Ureter (tissue), 1 donor: Measurements from ENCODE around the gene SBF2. TPM values are rescaled to one million over a fixed set of nuclear protein-coding genes. Genes with fewer than 3 reads are reported as not detected.
"Not testable (repeated sequence)": the region's sequence is repeated elsewhere in the genome, so short reads cannot be mapped to it uniquely, and the experiment has no call there.

ENCODE experiments used
- DNase-seq: peaks from one replicate; pipeline ENCODE4 v3.0.0-alpha.2; 2020; ENCODE audit warnings: low spot score
- total RNA-seq: library from RNA; stranded (reverse); gene quantifications from one replicate; pipeline ENCODE4 v1.2.4, GENCODE V29; 2023
- donor health status: DM: yes; HTN: yes; CAD: no.

The SBF2 gene
- total RNA-seq, 1 donor from 2014 or later, result 90.7 TPM

- no peak for DNase-seq
Measured at GRCh38 chr11:9752091-9752490, 541.9 kb downstream of the SBF2 start.

GRCh38 chr11:9750551-9750950 is 543.5 kb downstream of the SBF2 start:
- no peak for DNase-seq

- DNase-seq, result no peak
Measured at GRCh38 chr11:9748361-9748970, 545.6 kb downstream of the SBF2 start.

GRCh38 chr11:9747828-9748227 is 546.2 kb downstream of the SBF2 start:
- DNase-seq, result no peak

- DNase-seq, result no peak
Measured at GRCh38 chr11:9747229-9747628, 546.8 kb downstream of the SBF2 start.

- DNase-seq, result no peak
Measured at GRCh38 chr11:9745411-9746211, 548.4 kb downstream of the SBF2 start.

GRCh38 chr11:9743512-9743911 is 550.5 kb downstream of the SBF2 start:
- DNase-seq, result not testable (repeated sequence)

GRCh38 chr11:9741260-9741659 is 552.8 kb downstream of the SBF2 start:
- no peak for DNase-seq

GRCh38 chr11:9740202-9740883 is 553.7 kb downstream of the SBF2 start:
- DNase-seq, result no peak

- DNase-seq, result no peak
Measured at GRCh38 chr11:9739123-9739900, 554.7 kb downstream of the SBF2 start.

GRCh38 chr11:9738707-9739106 is 555.3 kb downstream of the SBF2 start:
- no peak for DNase-seq

GRCh38 chr11:9738116-9738515 is 555.9 kb downstream of the SBF2 start:
- no peak for DNase-seq

- DNase-seq, result no peak
Measured at GRCh38 chr11:9736365-9736764, 557.7 kb downstream of the SBF2 start.

GRCh38 chr11:9735919-9736318 is 558.1 kb downstream of the SBF2 start:
- DNase-seq, result no peak

GRCh38 chr11:9735236-9735635 is 558.8 kb downstream of the SBF2 start:
- DNase-seq, result no peak

GRCh38 chr11:9733212-9733611 is 560.8 kb downstream of the SBF2 start:
- no peak for DNase-seq

- DNase-seq, result no peak
Measured at GRCh38 chr11:9732453-9732852, 561.6 kb downstream of the SBF2 start.

- DNase-seq, result no peak
Measured at GRCh38 chr11:9731256-9731655, 562.8 kb downstream of the SBF2 start.
